ENCODE measurements around the gene CCDC148. TPM values are rescaled to one million over a fixed set of nuclear protein-coding genes. Genes with fewer than 3 reads are reported as not detected.

CCDC148 gene
- polyA plus RNA-seq, 3 donors, result not detected

DNA sequence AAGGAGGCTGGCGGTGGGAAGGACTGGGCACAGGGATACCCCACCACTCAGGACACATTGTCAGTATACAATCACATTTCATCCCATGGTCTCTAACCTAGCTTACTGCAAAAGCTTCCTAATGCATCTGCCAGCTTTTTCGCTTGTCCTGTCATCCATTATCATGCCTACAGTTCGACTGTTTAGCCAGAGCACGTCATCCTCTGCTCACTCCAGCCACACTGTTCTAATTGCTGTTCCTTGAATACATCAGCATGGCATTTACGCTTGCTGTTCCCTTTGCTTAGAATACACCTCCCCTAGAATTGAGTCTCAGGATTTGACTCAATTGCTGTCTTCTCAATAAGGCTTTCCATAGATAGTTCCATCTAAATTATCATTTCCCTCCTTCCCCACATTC is 166.3 kb downstream of the CCDC148 start:
- no peaks in the 10 kb centered on the region for H3K79me2 ChIP-seq (ENCODE audit: insufficient read depth, low read length)
- no peaks in the 10 kb centered on the region for H3K36me3 Mint-ChIP-seq
- H3K4me3 ChIP-seq (replicated peaks in 1 of 3; ENCODE audit: low read depth in 2 of 3, low read length in 3 of 3), result no peak overlapping the region
- 99% methylated on average over 5 of the region's 5 CpGs for WGBS (ENCODE audit: insufficient coverage)
- H3K36me3 ChIP-seq (replicated peaks in 1 of 2; ENCODE audit: control insufficient read depth in 1 of 2, insufficient read depth in 2 of 2, low read length in 2 of 2), result no peaks in the 10 kb centered on the region
- H3K4me2 ChIP-seq (replicated peaks; ENCODE audit: extremely low read depth, low read length, poor library complexity, severe bottlenecking), result no peak overlapping the region
- H3K4me1 ChIP-seq (ENCODE audit: control insufficient read depth in 1 of 2, insufficient read depth in 2 of 2, low read length in 2 of 2), result no peaks in the 10 kb centered on the region
- H3K9me3 ChIP-seq (replicated peaks in 1 of 2; ENCODE audit: control insufficient read depth in 1 of 2, insufficient read depth in 1 of 2, low read length in 2 of 2), result peaks cover 6 to 8% of the 10 kb centered on the region in 2 donors
- H3K4me1 Mint-ChIP-seq, result peaks cover 5% of the 10 kb centered on the region
- H3K27ac Mint-ChIP-seq, result no peak overlapping the region
- H3K9me3 Mint-ChIP-seq, result peaks cover 5 to 19% (median 11%) of the 10 kb centered on the region in 7 donors
- H3K4me3 Mint-ChIP-seq, result no peak overlapping the region
- H3K27me3 Mint-ChIP-seq (ENCODE audit: low read depth in 3 of 3), result no peaks in the 10 kb centered on the region
- H3K27ac ChIP-seq (ENCODE audit: low read depth in 1 of 2, low read length in 2 of 2), result no peak overlapping the region
- no peaks in the 10 kb centered on the region for H4K20me1 ChIP-seq (ENCODE audit: insufficient read depth, low read length)
- TF ChIP-seq, protein P1, sequence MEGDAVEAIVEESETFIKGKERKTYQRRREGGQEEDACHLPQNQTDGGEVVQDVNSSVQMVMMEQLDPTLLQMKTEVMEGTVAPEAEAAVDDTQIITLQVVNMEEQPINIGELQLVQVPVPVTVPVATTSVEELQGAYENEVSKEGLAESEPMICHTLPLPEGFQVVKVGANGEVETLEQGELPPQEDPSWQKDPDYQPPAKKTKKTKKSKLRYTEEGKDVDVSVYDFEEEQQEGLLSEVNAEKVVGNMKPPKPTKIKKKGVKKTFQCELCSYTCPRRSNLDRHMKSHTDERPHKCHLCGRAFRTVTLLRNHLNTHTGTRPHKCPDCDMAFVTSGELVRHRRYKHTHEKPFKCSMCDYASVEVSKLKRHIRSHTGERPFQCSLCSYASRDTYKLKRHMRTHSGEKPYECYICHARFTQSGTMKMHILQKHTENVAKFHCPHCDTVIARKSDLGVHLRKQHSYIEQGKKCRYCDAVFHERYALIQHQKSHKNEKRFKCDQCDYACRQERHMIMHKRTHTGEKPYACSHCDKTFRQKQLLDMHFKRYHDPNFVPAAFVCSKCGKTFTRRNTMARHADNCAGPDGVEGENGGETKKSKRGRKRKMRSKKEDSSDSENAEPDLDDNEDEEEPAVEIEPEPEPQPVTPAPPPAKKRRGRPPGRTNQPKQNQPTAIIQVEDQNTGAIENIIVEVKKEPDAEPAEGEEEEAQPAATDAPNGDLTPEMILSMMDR (IDR thresholded peaks at IDR 0.05), result no peak
- no peak for DNase-seq
- H3K27me3 ChIP-seq (ENCODE audit: control insufficient read depth in 2 of 2, insufficient read depth in 2 of 2, low read length in 2 of 2), result no peaks in the 10 kb centered on the region
- H3K9ac ChIP-seq (ENCODE audit: insufficient read depth, low read length, poor library complexity, severe bottlenecking), result no peak overlapping the region
- no peak overlapping the region for H2AFZ ChIP-seq (ENCODE audit: insufficient read depth, low read depth, low read length, poor library complexity, severe bottlenecking)
- intact Hi-C loops (cut with micrococcal nuclease), result no loop called here

DNA sequence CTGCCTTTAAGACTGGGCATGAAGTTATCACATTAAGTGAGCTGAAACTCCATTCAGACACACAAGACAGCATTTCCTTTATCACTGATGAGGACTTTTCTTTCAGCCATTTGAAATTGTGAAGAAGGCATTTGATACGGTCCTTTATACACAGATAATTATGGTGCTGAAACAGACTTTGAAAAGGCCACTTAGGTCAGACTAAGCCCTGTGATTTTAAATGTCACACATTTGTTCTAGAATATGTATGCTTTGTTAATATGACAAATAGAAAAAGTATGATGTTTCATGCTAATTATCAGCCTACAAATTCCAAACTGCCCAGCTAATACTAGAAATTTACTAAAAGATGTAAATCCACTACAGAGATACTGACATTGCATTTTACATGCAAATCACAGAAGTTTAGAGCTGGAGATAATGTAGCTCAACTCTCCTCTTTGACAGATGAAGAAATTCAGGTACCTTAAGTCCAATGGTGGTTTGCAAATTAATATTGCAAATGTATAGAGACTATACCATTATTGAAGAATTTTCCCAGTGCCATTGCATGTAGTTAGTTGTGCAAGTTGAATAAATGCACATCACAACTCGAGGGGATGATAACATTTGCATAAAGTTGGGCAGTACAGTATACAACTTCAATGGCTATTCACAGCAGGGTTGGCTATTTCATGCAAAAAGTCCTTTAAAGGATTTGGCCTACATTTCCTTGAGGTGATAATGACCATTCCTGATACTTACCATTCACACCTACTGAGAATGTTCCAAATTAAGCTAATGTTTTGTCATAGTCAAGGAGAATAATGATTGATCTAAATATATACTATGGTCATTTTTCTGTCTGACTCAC is 179.7 kb downstream of the CCDC148 start:
- no peak overlapping the region for H3K27ac Mint-ChIP-seq
- peaks cover 7 to 23% (median 10%) of the 10 kb centered on the region in 7 donors for H3K9me3 Mint-ChIP-seq
- no peaks in the 10 kb centered on the region for H3K27me3 Mint-ChIP-seq (ENCODE audit: low read depth in 3 of 3)
- H3K27ac ChIP-seq (ENCODE audit: low read depth in 1 of 2, low read length in 2 of 2), result no peak overlapping the region
- no peaks in the 10 kb centered on the region for H3K4me1 ChIP-seq (ENCODE audit: control insufficient read depth in 1 of 2, insufficient read depth in 2 of 2, low read length in 2 of 2)
- H4K20me1 ChIP-seq (ENCODE audit: insufficient read depth, low read length), result no peaks in the 10 kb centered on the region
- H3K9ac ChIP-seq (ENCODE audit: insufficient read depth, low read length, poor library complexity, severe bottlenecking), result no peak overlapping the region
- TF ChIP-seq, protein P1 (IDR thresholded peaks at IDR 0.05), result no peak
- no peaks in the 10 kb centered on the region for H3K36me3 Mint-ChIP-seq
- H3K4me3 Mint-ChIP-seq, result no peak overlapping the region
- H3K9me3 ChIP-seq (replicated peaks in 1 of 2; ENCODE audit: control insufficient read depth in 1 of 2, insufficient read depth in 1 of 2, low read length in 2 of 2), result peaks cover 0 to 5% of the 10 kb centered on the region in 2 donors
- no peak for DNase-seq
- WGBS (ENCODE audit: insufficient coverage), result no CpG with 5 or more reads among the region's 2 CpGs
- no peak overlapping the region for H2AFZ ChIP-seq (ENCODE audit: insufficient read depth, low read depth, low read length, poor library complexity, severe bottlenecking)
- no peaks in the 10 kb centered on the region for H3K79me2 ChIP-seq (ENCODE audit: insufficient read depth, low read length)
- H3K4me3 ChIP-seq (replicated peaks in 1 of 3; ENCODE audit: low read depth in 2 of 3, low read length in 3 of 3), result no peak overlapping the region
- no peak overlapping the region for H3K4me2 ChIP-seq (replicated peaks; ENCODE audit: extremely low read depth, low read length, poor library complexity, severe bottlenecking)
- H3K4me1 Mint-ChIP-seq, result peaks cover 2% of the 10 kb centered on the region
- intact Hi-C loops (cut with micrococcal nuclease), result no loop called here
- H3K36me3 ChIP-seq (replicated peaks in 1 of 2; ENCODE audit: control insufficient read depth in 1 of 2, insufficient read depth in 2 of 2, low read length in 2 of 2), result no peaks in the 10 kb centered on the region
- H3K27me3 ChIP-seq (ENCODE audit: control insufficient read depth in 2 of 2, insufficient read depth in 2 of 2, low read length in 2 of 2), result no peaks in the 10 kb centered on the region
